Ramos (cell line): ENCODE measurements around the gene SPEM1.

Source experiments
- in situ Hi-C: fragments of 300-500 bp; cut with MboI; formaldehyde crosslinking; loops from one replicate; pipeline ENCODE4 v1.14.3; 2022; ENCODE audit warnings: low sequenced_read_pairs; ENCODE audit not compliant: unreplicated experiment

SPEM1 gene

DNA sequence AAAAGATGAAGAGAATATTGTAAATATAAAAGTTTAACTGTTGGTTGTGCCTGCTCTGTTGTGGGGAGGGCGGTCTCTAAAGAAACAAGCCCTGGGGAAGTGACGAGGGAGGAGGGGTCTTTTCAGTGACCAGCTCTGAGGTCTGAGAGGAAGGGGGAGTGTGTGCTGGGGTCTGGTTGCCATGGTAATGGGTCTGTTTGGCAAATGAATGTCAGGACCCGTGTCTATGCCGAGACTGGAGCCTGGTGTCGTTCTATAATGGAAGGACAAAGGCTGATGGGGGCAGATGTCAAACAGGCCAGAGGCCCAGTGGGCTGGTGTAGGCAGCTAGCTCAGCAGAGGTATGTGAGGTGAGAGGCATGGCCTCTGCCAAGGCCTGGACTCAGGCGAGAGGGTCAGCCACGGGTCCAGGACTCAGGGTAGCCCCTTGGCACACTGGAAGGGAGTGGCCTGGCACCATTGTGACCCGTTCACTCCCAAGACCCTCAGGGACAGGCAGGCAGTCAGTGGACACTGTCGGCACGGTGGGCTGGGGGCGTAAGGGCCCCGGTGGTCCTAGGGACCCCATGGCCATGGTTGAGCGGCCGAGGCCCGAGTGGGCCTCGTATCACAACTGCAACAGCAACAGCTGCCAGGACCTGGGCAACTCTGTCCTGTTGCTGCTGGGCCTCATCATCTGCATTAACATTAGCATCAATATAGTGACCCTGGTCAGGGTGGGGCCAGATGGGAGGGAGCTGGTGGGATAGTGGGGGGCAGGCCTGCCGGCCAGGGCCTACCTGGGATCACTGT is at the start of gene SPEM1:
SPEM1 (plus strand) TSS at position 506 of the 792 bp plus-strand sequence; CDS start at position 567, 61 bp downstream.
- in situ Hi-C loops = no loop called here

DNA sequence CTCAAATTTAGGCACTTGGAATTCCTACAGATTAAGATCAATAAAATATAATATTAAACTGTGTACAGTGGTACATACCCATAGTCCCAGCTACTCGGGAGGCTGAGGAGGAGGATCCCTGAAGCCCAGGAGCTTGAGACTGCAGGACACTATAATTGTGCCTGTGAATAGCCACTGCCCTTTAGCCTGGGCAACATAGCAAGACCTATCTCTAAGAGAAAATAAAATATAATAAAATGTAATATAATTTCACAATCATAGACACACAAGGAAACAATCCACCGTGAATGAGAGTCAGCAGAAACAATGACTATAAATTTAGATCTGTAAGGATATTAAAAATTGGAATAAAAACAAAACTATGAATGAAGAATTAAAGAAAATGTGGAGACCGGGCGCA is 49.3 kb upstream of the SPEM1 start:
- in situ Hi-C loops = no loop called here

GRCh38 chr17:7374353-7374752 is 45.8 kb upstream of the SPEM1 start:
- in situ Hi-C loops = no loop called here

DNA sequence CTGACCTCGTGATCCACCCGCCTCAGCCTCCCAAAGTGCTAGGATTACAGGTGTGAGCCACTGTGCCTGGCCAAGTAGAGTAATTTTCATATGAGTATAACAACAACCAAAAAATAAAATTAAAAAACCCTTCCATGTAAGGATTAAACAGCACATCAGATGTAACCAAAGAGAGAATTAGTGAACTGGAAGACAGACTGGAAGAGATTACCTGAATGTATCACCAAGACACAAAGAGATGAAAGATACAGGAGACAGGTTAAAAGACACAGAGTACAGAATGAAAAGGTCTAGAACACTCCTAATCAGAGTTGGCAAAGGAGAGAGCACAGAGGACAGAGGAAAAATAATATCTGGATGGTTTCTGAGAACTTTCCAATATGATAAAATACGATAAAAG is 41.0 kb upstream of the SPEM1 start:
- in situ Hi-C loops = no loop called here

DNA sequence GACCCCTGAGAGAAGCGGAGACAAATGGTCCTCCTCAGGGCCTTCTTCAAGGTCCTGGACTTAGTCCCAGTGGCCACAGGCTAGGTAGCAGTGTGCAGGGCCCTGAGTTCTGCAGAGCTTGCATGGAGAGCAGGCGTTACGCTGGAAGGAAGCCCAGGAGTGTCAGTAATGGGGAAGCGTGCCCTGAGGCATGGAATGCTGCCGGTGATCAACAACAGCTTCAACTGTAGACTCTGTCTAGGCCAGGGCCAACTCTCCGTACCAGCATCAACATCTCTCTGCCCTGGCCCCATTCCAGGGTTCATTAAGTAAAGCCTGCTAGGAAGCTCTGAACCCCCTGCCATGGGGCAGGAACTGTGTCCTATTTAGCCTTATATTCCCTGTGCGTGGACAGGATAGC is 39.8 kb upstream of the SPEM1 start:
- in situ Hi-C loops = no loop called here

DNA sequence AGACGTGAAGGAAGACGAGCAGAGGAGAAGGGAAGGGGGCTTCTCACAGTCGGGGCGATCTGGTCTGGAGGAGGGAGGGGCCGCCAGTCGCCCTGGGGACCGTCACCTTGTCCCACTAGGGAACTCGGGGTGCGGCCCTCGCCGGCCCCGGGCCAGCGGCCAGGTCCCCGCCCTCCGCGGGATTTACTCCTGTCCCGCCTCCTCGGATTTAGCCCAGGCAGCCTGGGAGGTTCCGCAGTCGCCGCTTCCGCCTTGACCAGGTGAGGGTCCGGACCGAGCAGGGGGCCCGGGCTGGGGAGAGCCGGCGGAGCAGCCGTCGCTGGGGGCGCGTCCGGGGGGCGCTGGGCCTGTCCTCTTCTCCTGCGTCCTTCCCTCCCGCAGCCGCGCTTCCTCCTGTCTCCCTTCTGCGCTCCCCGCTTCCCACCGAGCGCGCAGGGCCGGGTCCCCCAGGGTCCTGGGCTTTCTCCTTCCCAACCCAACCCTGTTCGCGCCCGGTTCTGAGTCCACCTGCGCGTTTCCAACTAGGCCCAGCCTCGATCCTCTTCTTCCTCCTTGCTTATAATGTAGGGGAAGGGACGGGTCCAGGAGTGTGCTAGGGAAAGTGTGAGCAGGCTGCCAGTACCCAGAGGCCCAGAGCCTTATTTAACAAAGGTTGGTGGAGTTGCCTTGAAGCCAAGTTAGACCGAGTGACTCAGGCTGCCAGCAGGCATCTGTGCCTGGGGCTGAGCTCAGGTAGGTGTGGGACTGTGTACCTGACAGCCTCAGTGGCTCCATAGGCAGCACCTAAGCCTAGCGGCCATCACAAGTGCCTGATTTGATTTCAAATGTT is 39.1 kb upstream of the SPEM1 start, which contains the start of gene TNK1:
TNK1 (plus strand) TSS at position 235 of the 829 bp plus-strand sequence. CDS start 1,838 bp downstream, outside the sequence.
- in situ Hi-C loops = no loop called here

- in situ Hi-C loops = no loop called here
These were observed 37.2 kb upstream of the SPEM1 start for GRCh38 chr17:7382901-7383300.

- in situ Hi-C loops = no loop called here
These were observed 36.8 kb upstream of the SPEM1 start for GRCh38 chr17:7383371-7383741.

DNA sequence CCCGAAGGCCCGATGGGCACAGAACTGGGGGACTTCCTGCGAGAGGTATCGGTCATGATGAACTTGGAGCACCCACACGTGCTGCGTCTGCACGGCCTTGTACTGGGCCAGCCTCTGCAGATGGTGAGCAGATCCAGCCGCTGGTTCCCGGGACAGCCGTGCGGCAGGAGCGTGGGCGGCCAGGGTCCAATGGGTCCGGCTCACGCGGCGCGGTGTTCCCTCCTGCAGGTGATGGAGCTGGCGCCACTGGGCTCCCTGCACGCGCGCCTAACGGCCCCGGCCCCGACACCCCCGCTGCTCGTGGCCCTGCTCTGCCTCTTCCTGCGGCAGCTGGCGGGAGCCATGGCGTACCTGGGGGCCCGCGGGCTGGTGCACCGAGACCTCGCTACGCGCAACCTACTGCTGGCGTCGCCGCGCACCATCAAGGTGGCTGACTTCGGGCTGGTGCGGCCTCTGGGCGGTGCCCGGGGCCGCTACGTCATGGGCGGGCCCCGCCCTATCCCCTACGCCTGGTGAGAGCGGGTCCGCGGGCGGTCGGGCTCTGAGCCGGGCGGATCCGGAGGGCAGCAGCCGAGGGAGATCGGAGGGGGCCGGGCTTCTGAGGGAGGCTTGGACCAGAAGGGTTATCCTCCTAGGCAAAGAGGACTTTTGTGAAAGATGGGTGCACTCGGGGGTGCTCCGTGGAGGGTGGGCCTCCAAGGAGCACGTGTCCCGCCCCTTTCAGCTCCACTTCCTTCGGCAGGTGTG is 36.2 kb upstream of the SPEM1 start:
- in situ Hi-C loops = no loop called here

- in situ Hi-C loops = no loop called here
These were observed 35.5 kb upstream of the SPEM1 start for GRCh38 chr17:7384489-7385081.

GRCh38 chr17:7388856-7389255 is 31.3 kb upstream of the SPEM1 start:
- in situ Hi-C loops = no loop called here

DNA sequence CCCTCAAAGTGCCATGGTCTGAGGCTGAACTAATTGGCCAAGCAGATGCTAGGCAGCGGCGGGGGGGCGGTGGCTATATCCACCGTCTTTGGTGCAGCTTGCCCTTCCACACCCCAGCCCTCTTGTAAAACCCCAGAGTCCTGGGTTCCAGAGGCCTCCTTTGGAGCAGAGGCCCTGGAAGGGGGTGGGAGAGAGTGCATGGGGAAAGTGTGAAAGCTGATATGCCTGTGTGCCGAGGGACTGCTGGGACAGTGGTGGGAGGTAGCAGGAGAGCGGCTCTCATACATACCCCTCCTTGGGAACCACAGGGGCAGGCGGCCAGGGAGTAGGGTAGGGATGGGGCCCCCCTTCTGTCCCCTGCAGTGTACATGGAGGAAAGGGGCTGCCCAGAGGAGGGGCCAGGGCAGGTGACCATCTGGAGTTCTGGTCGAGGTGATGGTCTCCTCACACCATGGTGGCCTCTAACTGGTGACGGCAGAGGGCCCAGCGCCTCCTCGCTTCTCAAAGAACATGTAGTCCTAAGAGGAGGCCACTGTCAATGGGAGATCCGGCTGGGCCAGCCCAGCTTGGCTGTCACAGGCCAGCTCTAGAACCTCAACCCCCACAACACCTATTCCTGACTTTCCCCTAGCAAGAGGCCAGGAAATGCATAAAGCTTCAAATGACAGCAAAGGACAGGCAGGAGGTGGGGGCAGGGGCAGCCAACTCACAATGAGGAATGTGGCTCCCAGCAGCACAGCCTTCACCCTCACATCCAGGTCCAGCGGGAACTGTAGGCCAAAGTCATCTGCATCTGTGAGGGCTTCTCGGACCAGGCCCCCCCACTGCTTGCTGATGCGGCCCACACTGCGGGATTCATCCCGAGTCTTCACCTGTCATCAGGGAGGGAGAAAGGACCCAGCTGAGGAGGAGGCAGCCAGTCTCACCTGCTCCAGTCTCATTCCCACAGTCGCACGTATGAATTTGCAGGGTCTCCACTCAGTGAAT is 29.9 kb upstream of the SPEM1 start:
- in situ Hi-C loops = no loop called here

DNA sequence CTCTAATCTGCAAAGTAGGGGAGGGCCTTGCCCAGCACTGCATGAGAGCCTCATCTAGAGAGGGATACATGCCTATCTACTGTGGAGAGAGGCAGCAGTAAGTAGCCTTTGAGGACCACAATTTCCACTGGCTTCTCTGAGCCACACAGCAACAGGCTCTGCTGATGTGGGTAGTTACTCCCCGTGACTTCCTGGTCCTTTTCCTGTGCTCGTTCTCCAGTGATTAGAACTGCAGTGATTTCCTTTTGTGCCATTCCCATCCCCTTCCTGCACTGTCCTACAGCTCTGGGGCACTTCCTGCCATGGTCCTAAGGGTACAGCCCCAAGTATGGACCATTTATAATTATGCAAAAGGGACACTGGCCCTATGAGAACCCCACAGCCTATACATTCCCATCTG is 28.8 kb upstream of the SPEM1 start:
- in situ Hi-C loops = no loop called here

- in situ Hi-C loops = no loop called here
These were observed 27.2 kb upstream of the SPEM1 start for GRCh38 chr17:7392696-7393612.

GRCh38 chr17:7393613-7394451 is 26.3 kb upstream of the SPEM1 start:
- in situ Hi-C loops = no loop called here

DNA sequence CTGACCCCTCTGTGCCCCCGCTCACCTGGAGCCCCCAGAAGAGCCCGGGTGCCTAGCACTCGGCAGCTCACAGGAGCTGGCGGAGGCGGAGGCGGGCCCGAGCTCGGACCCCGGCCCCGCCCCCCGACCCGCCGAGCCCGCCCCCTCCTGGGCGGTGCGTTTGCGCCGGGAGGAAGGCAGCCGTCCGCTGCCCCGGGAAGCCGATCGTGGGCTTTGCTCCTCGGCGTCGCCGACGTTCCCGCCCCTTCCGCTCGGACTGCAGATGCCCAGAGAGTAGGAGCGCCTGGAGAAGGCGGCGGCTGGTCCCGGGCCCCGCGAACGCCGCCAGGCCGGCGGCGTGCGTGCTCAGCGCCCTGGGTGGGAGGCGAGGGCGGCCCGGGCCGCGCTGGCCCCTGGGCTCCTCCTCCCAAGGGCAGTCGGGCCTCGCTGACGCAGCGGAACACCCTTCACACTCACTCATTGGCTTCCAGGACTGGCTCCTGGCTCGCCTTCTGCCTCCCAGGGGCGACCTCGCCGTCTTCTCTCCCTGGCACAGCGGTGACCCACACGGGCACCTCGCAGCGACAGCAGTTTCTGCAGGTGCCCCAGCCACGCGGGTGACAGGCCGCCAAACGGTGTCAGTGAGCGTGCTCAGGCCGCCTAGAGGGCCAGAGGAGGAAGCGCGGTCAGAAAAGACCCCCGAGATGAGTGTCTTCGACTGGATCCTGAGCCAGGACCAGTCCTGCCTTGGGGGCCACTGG is 25.5 kb upstream of the SPEM1 start, which contains the start of gene PLSCR3:
PLSCR3 (minus strand) TSS at position 74 of the 740 bp plus-strand sequence. CDS start 415 bp downstream, outside the sequence.
- in situ Hi-C loops = no loop called here
